GM12878 (cell line): ENCODE measurements around the gene ZPR1.

Experiments used
- ASH2L ChIP-seq: fragments of 300-600, 200-600 bp; sonication (generic); IDR thresholded peaks from 2 replicates; pipeline ENCODE4 v1.6.1; 2017; ENCODE audit warnings: low read depth, mild to moderate bottlenecking, borderline replicate concordance
- CBFB ChIP-seq: IDR thresholded peaks from 2 replicates; pipeline ENCODE4 v1.6.1; 2016; ENCODE audit warnings: antibody characterized with exemption, low read depth
- EGR1 ChIP-seq, 2 experiments: IDR thresholded peaks; 1 replicate in 1 of 2; 2 replicates in 1 of 2; pipeline ENCODE4 v1.6.1; 2011 to 2012; ENCODE audit warnings: low read depth in 2 of 2, low read length in 2 of 2, borderline replicate concordance in 1 of 2, mild to moderate bottlenecking in 1 of 2, moderate library complexity in 1 of 2
- NBN ChIP-seq: fragments of 450-650 bp; IDR thresholded peaks from 2 replicates; pipeline ENCODE4 v1.6.1; 2016
- PAX5 ChIP-seq: IDR thresholded peaks from 2 replicates; pipeline ENCODE4 v1.6.1; 2011; ENCODE audit warnings: low read depth, low read length, borderline replicate concordance
- POLR2A ChIP-seq: IDR thresholded peaks from 2 replicates; pipeline ENCODE4 v1.6.1; 2011; ENCODE audit warnings: low read depth, mild to moderate bottlenecking, low read length
- TARDBP ChIP-seq: IDR thresholded peaks from 2 replicates; pipeline ENCODE4 v1.6.1; 2016; ENCODE audit warnings: borderline replicate concordance
- TCF12 ChIP-seq: IDR thresholded peaks from 2 replicates; pipeline ENCODE4 v1.6.1; 2011; ENCODE audit warnings: low read depth, mild to moderate bottlenecking, low read length
- TF ChIP-seq, protein P1 (sequence below): fragments of 450-650 bp; IDR thresholded peaks from 2 replicates; pipeline ENCODE4 v1.6.1; 2016; ENCODE audit warnings: mild to moderate bottlenecking
- TF ChIP-seq, protein P2 (sequence below), 3 experiments: IDR thresholded peaks in 2 of 3; conservative IDR thresholded peaks in 1 of 3; 2 replicates each; pipeline ENCODE4 v1.5.1; 2011; ENCODE audit warnings: low read depth in 3 of 3, low read length in 3 of 3, mild to moderate bottlenecking in 3 of 3, control low read depth in 2 of 3, moderate library complexity in 2 of 3, inconsistent platforms in 1 of 3, mixed read lengths in 1 of 3; ENCODE audit not compliant: control insufficient read depth in 2 of 3, insufficient read depth in 1 of 3; ENCODE audit errors: extremely low read depth in 1 of 3
- TF ChIP-seq, protein P3 (sequence below): IDR thresholded peaks from 2 replicates; pipeline ENCODE4 v1.6.1; 2011; ENCODE audit warnings: low read depth, low read length, improper control_type of control experiment, borderline replicate concordance

DNA sequence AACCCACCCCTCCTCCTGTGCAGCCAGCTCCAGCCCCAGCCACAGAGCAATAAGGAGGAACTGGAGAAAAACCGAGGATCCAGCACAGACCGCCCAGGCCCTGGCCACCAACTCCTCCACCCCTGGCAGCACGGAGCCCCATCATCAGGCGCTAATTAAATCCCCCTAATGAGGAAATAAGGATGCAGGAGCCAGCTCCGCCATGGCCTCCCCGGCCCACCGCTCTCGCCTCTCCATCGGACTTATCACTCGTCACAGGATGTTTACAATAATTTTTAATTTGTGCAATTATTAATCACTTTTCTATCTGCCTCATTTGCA is 57.6 kb downstream of the ZPR1 start:
- TF ChIP-seq ASH2L (no peak), CBFB (no peak), TCF12 (no peak), NBN (no peak), EGR1 (IDR thresholded peaks at IDR 0.05; ENCODE audit: borderline replicate concordance in 1 of 2, low read depth in 2 of 2, low read length in 2 of 2) (no peak), PAX5 (no peak), POLR2A (no peak), TARDBP (no peak)
- TF ChIP-seq, protein P1, sequence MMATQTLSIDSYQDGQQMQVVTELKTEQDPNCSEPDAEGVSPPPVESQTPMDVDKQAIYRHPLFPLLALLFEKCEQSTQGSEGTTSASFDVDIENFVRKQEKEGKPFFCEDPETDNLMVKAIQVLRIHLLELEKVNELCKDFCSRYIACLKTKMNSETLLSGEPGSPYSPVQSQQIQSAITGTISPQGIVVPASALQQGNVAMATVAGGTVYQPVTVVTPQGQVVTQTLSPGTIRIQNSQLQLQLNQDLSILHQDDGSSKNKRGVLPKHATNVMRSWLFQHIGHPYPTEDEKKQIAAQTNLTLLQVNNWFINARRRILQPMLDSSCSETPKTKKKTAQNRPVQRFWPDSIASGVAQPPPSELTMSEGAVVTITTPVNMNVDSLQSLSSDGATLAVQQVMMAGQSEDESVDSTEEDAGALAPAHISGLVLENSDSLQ = no peak
- TF ChIP-seq, protein P2, sequence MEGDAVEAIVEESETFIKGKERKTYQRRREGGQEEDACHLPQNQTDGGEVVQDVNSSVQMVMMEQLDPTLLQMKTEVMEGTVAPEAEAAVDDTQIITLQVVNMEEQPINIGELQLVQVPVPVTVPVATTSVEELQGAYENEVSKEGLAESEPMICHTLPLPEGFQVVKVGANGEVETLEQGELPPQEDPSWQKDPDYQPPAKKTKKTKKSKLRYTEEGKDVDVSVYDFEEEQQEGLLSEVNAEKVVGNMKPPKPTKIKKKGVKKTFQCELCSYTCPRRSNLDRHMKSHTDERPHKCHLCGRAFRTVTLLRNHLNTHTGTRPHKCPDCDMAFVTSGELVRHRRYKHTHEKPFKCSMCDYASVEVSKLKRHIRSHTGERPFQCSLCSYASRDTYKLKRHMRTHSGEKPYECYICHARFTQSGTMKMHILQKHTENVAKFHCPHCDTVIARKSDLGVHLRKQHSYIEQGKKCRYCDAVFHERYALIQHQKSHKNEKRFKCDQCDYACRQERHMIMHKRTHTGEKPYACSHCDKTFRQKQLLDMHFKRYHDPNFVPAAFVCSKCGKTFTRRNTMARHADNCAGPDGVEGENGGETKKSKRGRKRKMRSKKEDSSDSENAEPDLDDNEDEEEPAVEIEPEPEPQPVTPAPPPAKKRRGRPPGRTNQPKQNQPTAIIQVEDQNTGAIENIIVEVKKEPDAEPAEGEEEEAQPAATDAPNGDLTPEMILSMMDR (IDR thresholded peaks at IDR 0.05 in 2 of 3, conservative IDR thresholded peaks at IDR 0.05 in 1 of 3; ENCODE audit: control insufficient read depth in 2 of 3, extremely low read depth in 1 of 3, insufficient read depth in 1 of 3, low read depth in 3 of 3, low read length in 3 of 3) = no peak
- TF ChIP-seq, protein P3, sequence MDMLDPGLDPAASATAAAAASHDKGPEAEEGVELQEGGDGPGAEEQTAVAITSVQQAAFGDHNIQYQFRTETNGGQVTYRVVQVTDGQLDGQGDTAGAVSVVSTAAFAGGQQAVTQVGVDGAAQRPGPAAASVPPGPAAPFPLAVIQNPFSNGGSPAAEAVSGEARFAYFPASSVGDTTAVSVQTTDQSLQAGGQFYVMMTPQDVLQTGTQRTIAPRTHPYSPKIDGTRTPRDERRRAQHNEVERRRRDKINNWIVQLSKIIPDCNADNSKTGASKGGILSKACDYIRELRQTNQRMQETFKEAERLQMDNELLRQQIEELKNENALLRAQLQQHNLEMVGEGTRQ = no peak
